ENCODE data around the gene DDIT4L. TPM values are rescaled to one million over a fixed set of nuclear protein-coding genes. Genes with fewer than 3 reads are reported as not detected.

The DDIT4L gene
- total and polyA plus RNA-seq, 9 donors, result 1.1 to 9.3 (median 5.0) TPM

DNA sequence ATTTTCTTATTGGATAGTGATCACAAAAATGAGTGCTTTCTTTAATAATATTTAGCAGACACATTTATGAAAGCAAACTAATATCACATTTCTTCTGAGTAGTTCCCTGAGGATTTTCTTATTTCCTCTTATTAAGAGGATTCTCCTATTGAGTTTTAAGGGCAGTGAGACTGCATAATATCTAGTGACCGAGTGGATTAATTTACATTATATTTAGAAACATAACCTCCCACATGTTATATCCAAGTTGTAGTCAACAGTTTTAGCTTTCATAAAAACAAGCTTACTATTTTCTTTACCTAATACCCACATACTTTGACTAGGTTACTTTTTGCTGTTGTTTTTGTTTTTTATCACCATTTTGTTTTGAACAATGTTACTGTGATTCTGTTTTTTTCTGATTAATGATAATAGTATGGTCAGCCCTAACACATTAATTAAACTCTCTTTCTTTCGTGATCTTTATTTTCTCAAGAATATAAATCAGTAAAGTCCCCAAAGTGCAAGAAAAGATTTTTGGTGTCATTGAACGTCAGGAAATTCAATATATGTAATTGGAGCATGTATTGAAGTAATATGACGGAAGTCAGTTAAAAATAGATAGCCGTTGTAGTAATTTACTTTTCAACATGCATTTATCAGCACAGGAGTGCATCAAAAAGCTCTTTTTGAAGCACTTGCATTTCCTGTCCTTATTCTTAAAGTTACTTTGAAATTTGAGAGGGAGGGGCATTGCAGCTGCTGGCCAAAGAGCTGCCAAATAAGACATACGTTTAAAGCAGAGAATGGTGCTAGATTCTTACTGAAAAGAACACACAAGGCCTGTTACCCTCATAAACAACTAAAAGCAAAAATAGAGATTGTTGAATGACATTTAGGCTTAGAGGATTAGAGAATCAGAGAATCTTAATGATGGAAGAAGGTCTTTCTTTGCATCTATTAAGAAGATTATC lies 25.2 kb downstream of the DDIT4L start:
- intact Hi-C loops (cut with DNase I), result no loop called here
- Histone ChIP-seq H3K9me3 (peaks cover 0 to 3% of the 10 kb centered on the region in 2 donors), H3K36me3 (no peaks in the 10 kb centered on the region), H3K27ac (no peak overlapping the region), H3K4me1 (ENCODE audit: insufficient read depth) (no peaks in the 10 kb centered on the region), H3K27me3 (no peaks in the 10 kb centered on the region), H3K4me3 (no peak overlapping the region)
- TF ChIP-seq POLR2A (IDR thresholded peaks at IDR 0.05), result no peak
- TF ChIP-seq, protein P1, sequence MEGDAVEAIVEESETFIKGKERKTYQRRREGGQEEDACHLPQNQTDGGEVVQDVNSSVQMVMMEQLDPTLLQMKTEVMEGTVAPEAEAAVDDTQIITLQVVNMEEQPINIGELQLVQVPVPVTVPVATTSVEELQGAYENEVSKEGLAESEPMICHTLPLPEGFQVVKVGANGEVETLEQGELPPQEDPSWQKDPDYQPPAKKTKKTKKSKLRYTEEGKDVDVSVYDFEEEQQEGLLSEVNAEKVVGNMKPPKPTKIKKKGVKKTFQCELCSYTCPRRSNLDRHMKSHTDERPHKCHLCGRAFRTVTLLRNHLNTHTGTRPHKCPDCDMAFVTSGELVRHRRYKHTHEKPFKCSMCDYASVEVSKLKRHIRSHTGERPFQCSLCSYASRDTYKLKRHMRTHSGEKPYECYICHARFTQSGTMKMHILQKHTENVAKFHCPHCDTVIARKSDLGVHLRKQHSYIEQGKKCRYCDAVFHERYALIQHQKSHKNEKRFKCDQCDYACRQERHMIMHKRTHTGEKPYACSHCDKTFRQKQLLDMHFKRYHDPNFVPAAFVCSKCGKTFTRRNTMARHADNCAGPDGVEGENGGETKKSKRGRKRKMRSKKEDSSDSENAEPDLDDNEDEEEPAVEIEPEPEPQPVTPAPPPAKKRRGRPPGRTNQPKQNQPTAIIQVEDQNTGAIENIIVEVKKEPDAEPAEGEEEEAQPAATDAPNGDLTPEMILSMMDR (IDR thresholded peaks at IDR 0.05), result no peak
- no peak for TF ChIP-seq EP300 (IDR thresholded peaks at IDR 0.05)
- 38 to 53% (median 50%) methylated on average over 6 of the region's 6 CpGs for WGBS, 3 donors
- no peak for DNase-seq

- Histone ChIP-seq H3K4me1 (ENCODE audit: insufficient read depth) (no peaks in the 10 kb centered on the region), H3K27ac (no peak overlapping the region), H3K9me3 (peaks cover 0 to 3% of the 10 kb centered on the region in 2 donors), H3K27me3 (no peaks in the 10 kb centered on the region), H3K36me3 (no peaks in the 10 kb centered on the region), H3K4me3 (no peak overlapping the region)
- 61 to 75% (median 72%) methylated on average over 3 of the region's 3 CpGs for WGBS, 3 donors
- intact Hi-C loops (cut with DNase I), result no loop called here
- TF ChIP-seq, protein P1 (IDR thresholded peaks at IDR 0.05), result no peak
- TF ChIP-seq EP300 (IDR thresholded peaks at IDR 0.05), result no peak
- no peak for TF ChIP-seq POLR2A (IDR thresholded peaks at IDR 0.05)
- no peak for DNase-seq
Observed at GRCh38 chr4:100162027-100162685, 28.1 kb downstream of the DDIT4L start.

DNA sequence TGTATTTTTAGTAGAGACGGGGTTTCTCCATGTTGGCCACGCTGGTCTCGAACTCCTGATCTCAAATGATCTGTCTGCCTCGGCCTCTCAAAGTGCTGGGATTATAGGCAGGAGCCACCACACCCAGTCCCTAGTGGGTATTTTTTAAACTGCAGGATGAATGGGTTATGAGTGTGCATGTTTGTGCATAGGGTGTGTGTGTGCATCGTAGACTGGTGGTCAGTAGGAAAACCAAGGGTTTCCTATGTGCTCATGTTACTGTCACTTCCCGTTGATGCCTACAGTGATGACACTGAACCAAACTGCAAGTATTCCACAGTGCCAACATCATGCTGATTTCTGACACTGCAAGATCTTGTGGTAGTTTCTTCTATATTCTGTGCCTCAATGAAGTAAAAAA lies 41.1 kb downstream of the DDIT4L start:
- WGBS, 3 donors, result 96% methylated on average over 6 of the region's 6 CpGs
- H3K4me1 ChIP-seq (ENCODE audit: insufficient read depth), result peaks cover 4% of the 10 kb centered on the region
- H3K36me3 ChIP-seq, result no peaks in the 10 kb centered on the region
- intact Hi-C loops (cut with DNase I), result no loop called here
- H3K27me3 ChIP-seq, result no peaks in the 10 kb centered on the region
- TF ChIP-seq POLR2A (IDR thresholded peaks at IDR 0.05) (no peak), EP300 (IDR thresholded peaks at IDR 0.05) (no peak)
- TF ChIP-seq, protein P1 (IDR thresholded peaks at IDR 0.05), result no peak
- no peak for DNase-seq
- no peak overlapping the region for H3K4me3 ChIP-seq
- H3K9me3 ChIP-seq, result no peaks in the 10 kb centered on the region
- H3K27ac ChIP-seq, result no peak overlapping the region

- WGBS, 3 donors, result 66 to 69% (median 67%) methylated on average over 1 of the region's 1 CpG
- H3K4me1 ChIP-seq (ENCODE audit: insufficient read depth), result peaks cover 4% of the 10 kb centered on the region
- H3K9me3 ChIP-seq, result no peaks in the 10 kb centered on the region
- no peak overlapping the region for H3K4me3 ChIP-seq
- H3K27ac ChIP-seq, result no peak overlapping the region
- no peak for DNase-seq
- TF ChIP-seq POLR2A (IDR thresholded peaks at IDR 0.05) (no peak), EP300 (IDR thresholded peaks at IDR 0.05) (no peak)
- TF ChIP-seq, protein P1 (IDR thresholded peaks at IDR 0.05), result no peak
- H3K27me3 ChIP-seq, result no peaks in the 10 kb centered on the region
- intact Hi-C loops (cut with DNase I), result no loop called here
- H3K36me3 ChIP-seq, result no peaks in the 10 kb centered on the region
Observed at GRCh38 chr4:100147684-100148083, 42.6 kb downstream of the DDIT4L start.
